ENCODE measurements around the gene TOB1. TPM values are rescaled to one million over a fixed set of nuclear protein-coding genes. Genes with fewer than 3 reads are reported as not detected.

The TOB1 gene
- total RNA-seq, 2 experiments from 2014 or later = 34.4 to 40.5 TPM

- POLR2A ChIA-PET = interaction anchor here (1.1 kb wide), 2 partner anchors 24 to 25 kb away, joined by 3 to 4 read pairs; partner anchors contain the start of gene TOB1
- no peak overlapping the region for H3K4me3 Mint-ChIP-seq
- no peak for DNase-seq
- H3K36me3 Mint-ChIP-seq (ENCODE audit: low read depth) = no peaks in the 10 kb centered on the region
- ATAC-seq = no peak
- TF ChIP-seq CTCF (IDR thresholded peaks at IDR 0.05) = no peak
- no peaks in the 10 kb centered on the region for H3K9me3 Mint-ChIP-seq
- CTCF ChIA-PET = interaction anchor here (0.8 to 3.2 kb wide), 18 partner anchors 11 to 299 kb away, joined by 3 to 23 read pairs (median 4); partner anchors contain the start of gene SPATA20
- intact Hi-C loops (cut with micrococcal nuclease) = loop anchor here (5.0 to 10.0 kb wide), 2 partner anchors 59 to 297 kb away; partner anchors contain the start of gene SPATA20
- no peak overlapping the region for H3K27ac Mint-ChIP-seq
- no peaks in the 10 kb centered on the region for H3K27me3 Mint-ChIP-seq
- no peaks in the 10 kb centered on the region for H3K4me1 Mint-ChIP-seq (ENCODE audit: low read depth)
These were observed 24.7 kb downstream of the TOB1 start for GRCh38 chr17:50841277-50841948.

- intact Hi-C loops (cut with micrococcal nuclease) = loop anchor here (5.0 to 10.0 kb wide), 2 partner anchors 58 to 296 kb away; partner anchors contain the start of gene SPATA20
- H3K36me3 Mint-ChIP-seq (ENCODE audit: low read depth) = no peaks in the 10 kb centered on the region
- POLR2A ChIA-PET = no interaction called here
- H3K27ac Mint-ChIP-seq = no peak overlapping the region
- DNase-seq (no peak), ATAC-seq (no peak)
- H3K4me1 Mint-ChIP-seq (ENCODE audit: low read depth) = no peaks in the 10 kb centered on the region
- no peaks in the 10 kb centered on the region for H3K9me3 Mint-ChIP-seq
- CTCF ChIA-PET = interaction anchor here (1.3 to 2.2 kb wide), 4 partner anchors 12 to 110 kb away, joined by 3 to 6 read pairs (median 4); no protein-coding TSS in a partner anchor
- H3K4me3 Mint-ChIP-seq = no peak overlapping the region
- H3K27me3 Mint-ChIP-seq = no peaks in the 10 kb centered on the region
- no peak for TF ChIP-seq CTCF (IDR thresholded peaks at IDR 0.05)
These were observed 25.8 kb downstream of the TOB1 start for GRCh38 chr17:50840311-50840851.

GRCh38 chr17:50839591-50840310, 26.4 kb downstream of the TOB1 start:
- no peak for TF ChIP-seq CTCF (IDR thresholded peaks at IDR 0.05)
- ChIA-PET POLR2A (interaction anchor here (0.9 kb wide), 1 partner anchor 57 kb away, joined by 3 read pairs; no protein-coding TSS in a partner anchor), CTCF (interaction anchor here (1.3 to 1.7 kb wide), 5 partner anchors 9 to 108 kb away, joined by 3 to 8 read pairs (median 4); no protein-coding TSS in a partner anchor)
- H3K9me3 Mint-ChIP-seq = no peaks in the 10 kb centered on the region
- H3K27ac Mint-ChIP-seq = no peak overlapping the region
- no peaks in the 10 kb centered on the region for H3K4me1 Mint-ChIP-seq (ENCODE audit: low read depth)
- ATAC-seq = no peak
- no peak overlapping the region for H3K4me3 Mint-ChIP-seq
- no peak for DNase-seq
- H3K36me3 Mint-ChIP-seq (ENCODE audit: low read depth) = no peaks in the 10 kb centered on the region
- peaks cover 1% of the 10 kb centered on the region for H3K27me3 Mint-ChIP-seq
- intact Hi-C loops (cut with micrococcal nuclease) = loop anchor here (5.0 to 10.0 kb wide), 2 partner anchors 57 to 295 kb away; partner anchors contain the start of gene SPATA20

- Mint-ChIP-seq H3K4me3 (no peak overlapping the region), H3K27me3 (peaks cover 4% of the 10 kb centered on the region), H3K27ac (no peak overlapping the region), H3K9me3 (no peaks in the 10 kb centered on the region), H3K36me3 (ENCODE audit: low read depth) (no peaks in the 10 kb centered on the region), H3K4me1 (ENCODE audit: low read depth) (no peaks in the 10 kb centered on the region)
- ChIA-PET POLR2A (interaction anchor here (0.9 to 1.1 kb wide), 2 partner anchors 79 to 107 kb away, joined by 3 read pairs; no protein-coding TSS in a partner anchor), CTCF (interaction anchor here (0.8 to 1.7 kb wide), 4 partner anchors 11 to 22 kb away, joined by 3 to 8 read pairs (median 4); no protein-coding TSS in a partner anchor)
- TF ChIP-seq CTCF (IDR thresholded peaks at IDR 0.05) = no peak
- intact Hi-C loops (cut with micrococcal nuclease) = no loop called here
- ATAC-seq (no peak), DNase-seq (no peak)
These were observed 27.9 kb downstream of the TOB1 start for GRCh38 chr17:50837980-50838954.
